Measurements from ENCODE around the gene UNK.
"Not testable (repeated sequence)": the region's sequence is repeated elsewhere in the genome, so short reads cannot be mapped to it uniquely, and the experiment has no call there.

Gene UNK

GRCh38 chr17:75807861-75808260 is 23.3 kb downstream of the UNK start:
- DNase-seq (ENCODE audit: low read depth) = no peak

GRCh38 chr17:75808549-75808904 is 23.9 kb downstream of the UNK start:
- no peak for DNase-seq (ENCODE audit: low read depth)

- no peak for DNase-seq (ENCODE audit: low read depth)
These were observed 24.5 kb downstream of the UNK start for GRCh38 chr17:75808905-75809621.

- DNase-seq (ENCODE audit: low read depth) = no peak
These were observed 25.1 kb downstream of the UNK start for GRCh38 chr17:75809631-75810111.

GRCh38 chr17:75810216-75810615 is 25.6 kb downstream of the UNK start:
- DNase-seq (ENCODE audit: low read depth) = no peak

DNA sequence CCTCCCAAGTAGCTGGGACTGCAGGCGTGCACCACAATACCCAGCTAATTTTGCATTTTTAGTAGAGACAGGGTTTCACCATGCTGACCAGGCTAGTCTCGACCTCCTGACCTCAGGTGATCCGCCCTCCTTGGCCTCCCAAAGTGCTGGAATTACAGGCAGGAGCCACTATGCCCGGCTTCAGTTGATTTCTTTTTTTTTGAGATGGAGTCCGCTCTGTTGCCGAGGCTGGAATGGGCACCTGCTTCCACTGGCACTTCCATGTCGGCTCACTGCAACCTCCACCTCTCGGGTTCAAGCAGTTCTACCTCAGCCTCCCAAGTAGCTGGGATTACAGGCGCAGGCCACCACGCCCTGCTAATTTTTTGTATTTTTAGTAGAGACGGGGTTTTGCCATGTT is 26.1 kb downstream of the UNK start:
- DNase-seq (ENCODE audit: low read depth) = not testable (repeated sequence)

- DNase-seq (ENCODE audit: low read depth) = no peak
These were observed 26.6 kb downstream of the UNK start for GRCh38 chr17:75811174-75811573.

- no peak for DNase-seq (ENCODE audit: low read depth)
These were observed 27.7 kb downstream of the UNK start for GRCh38 chr17:75812096-75813013.

GRCh38 chr17:75813081-75814020 is 28.7 kb downstream of the UNK start:
- DNase-seq (ENCODE audit: low read depth) = no peak

DNA sequence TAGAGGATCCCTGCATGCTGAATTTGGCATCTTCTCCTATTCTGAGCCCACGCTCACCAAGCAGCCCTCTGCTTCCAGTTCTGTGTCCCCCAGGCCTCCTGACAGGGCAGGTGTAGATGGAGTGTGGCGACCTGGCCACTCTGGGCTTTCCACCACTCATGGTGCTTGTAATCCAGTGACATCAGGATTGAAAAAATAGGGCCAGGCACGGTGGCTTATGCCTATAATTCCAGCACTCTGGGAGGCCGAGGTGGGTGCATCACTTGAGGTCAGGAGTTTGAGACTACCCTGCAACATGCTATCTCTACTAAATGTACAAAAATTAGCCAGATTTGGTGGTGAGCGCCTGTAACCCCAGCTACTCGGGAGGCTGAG is 29.4 kb downstream of the UNK start:
- DNase-seq (ENCODE audit: low read depth) = no peak

- DNase-seq (ENCODE audit: low read depth) = no peak
These were observed 30.3 kb downstream of the UNK start for GRCh38 chr17:75814900-75815373.

- DNase-seq (ENCODE audit: low read depth) = no peak
These were observed 30.8 kb downstream of the UNK start for GRCh38 chr17:75815399-75815798.

DNA sequence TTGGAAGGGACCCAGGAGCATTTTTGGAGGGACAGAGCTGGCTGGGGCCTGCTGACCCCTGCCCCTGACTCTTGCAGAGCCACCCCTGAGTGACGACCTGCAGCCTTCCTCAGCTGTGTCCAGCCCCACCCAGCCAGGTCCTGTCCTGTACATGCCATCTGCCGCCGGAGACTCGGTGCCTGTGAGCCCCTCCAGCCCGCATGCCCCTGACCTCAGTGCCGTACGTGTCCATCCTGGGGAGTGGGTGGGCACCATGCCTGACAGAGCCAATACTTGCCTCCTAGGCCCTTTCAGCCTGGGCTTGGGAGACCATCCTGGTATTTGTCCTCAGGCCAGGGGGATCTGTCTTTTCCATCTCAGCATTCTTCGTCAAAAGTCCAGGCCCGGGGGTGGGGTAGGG is 32.1 kb downstream of the UNK start:
- no peak for DNase-seq (ENCODE audit: low read depth)

DNA sequence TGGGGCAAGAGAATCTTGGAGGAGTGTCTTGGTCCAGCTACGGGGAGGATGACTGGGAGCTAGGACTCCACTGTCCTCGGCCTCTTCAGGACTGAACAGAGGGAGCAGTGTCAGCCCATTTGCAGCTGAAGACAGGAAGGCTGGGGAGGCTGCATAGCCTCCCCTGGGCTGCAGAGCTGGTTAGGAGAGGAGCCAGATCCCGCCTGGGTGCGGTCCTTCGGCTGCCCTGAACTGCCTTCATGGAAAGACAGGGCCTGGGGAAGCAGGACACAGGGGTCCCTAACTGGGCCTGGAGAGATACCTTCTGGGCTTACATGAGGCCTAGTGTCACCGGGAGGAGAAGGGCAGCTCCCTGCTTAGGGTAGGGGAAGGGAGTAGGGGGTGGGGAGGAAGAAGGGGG is 33.0 kb downstream of the UNK start:
- no peak for DNase-seq (ENCODE audit: low read depth)

DNA sequence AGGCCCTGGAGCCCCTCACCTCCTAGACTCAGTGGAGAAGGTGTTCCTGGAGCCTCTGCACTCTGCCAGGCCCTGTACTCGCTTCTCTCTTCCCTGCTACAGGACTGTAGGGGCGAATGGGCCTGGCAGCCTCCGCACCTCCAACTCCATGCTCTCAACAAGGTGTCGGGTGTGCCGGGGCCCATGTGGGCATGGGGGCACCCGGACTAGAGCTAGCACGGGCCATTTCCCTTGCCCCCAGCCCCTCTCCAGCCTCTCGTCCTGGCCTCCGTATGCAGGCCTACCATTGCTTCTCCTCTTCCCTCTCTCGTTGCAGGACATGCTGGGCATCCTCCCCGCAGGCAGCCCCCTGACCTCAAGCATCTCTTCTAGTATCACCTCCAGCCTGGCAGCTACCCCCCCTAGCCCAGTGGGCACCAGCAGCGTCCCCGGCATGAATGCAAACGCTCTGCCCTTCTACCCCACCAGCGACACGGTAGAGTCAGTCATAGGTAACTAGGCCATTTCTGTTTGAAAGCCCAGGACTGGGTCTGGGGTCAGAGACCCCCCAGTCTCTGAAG is 33.8 kb downstream of the UNK start:
- no peak for DNase-seq (ENCODE audit: low read depth)

- no peak for DNase-seq (ENCODE audit: low read depth)
These were observed 34.5 kb downstream of the UNK start for GRCh38 chr17:75819116-75819515.

- DNase-seq (ENCODE audit: low read depth) = no peak
These were observed 35.1 kb downstream of the UNK start for GRCh38 chr17:75819678-75820077.

DNA sequence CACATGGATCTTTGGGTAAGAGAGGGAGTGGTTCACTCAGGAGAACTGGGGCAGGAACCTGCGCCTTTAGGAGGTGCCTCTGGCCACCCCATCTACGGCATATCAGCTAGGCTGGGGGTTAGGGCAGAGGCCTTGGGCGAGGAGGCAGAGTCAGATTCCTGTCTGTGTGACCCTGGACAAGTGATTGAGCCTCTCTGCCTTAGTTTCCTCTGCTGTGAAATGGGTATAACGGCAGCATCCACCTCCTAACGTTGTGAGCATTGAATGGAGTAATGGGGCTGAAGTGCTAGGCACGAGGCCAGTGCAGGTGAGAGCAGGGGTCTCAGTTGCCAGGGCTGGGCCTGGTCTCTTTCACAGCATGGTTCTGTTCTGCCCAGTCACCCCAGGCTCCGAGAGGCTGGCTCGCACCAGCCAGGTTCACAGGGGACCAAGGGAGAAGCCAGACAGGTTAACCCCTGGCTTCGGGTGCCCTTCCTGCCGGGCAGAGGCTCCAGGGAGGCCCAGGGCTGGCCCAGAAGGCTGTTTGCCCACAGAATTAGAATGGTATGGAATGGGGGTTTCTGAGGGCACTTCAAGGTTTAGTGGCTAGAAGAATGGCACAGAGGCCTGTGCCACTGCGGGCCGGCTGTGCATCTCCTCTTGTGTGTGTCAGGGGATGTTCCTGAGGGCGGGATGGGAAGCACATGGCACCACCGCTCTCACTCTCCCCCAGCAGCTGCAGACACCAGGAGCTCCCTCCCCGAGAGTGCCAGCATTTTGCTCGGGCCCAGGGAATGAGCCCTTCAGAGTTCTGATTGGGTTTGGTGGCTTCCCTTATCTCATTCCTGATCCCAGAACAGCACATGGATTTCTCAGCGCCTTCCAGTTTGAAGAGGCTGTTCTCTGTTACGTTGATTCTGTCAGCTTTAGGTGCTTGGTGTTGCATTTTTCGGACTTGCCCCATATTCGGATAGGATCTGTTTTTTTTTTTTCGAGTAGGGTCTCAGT is 35.8 kb downstream of the UNK start:
- no peak for DNase-seq (ENCODE audit: low read depth)

DNA sequence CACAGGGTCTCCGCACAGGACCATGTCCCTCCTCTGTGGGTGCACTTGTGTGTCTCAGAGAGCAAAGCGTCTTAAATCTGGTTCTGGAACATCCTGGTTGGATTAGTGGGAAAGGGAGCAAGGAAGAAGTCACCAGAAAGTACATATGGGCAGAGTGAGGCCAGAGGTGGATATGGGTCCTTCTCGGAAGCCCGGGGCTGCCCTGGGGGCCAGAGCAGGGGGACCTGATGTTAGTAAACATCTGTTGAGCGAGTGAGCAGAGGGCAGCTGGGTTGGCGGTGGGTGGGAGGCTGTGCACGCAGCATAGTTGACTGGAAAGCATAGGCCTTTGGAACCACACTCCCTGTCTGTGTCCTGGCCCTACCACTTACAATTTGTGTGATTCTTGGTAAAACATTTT is 36.9 kb downstream of the UNK start:
- no peak for DNase-seq (ENCODE audit: low read depth)

GRCh38 chr17:75822119-75822799 is 37.7 kb downstream of the UNK start:
- DNase-seq (ENCODE audit: low read depth) = no peak
